HG02870 (cell line): Measurements from ENCODE around the gene NUP133.
A peak's percentile ranks its signal among the peaks of the same experiment; 100 is the strongest.
"Not testable (repeated sequence)": the region's sequence is repeated elsewhere in the genome, so short reads cannot be mapped to it uniquely, and the experiment has no call there.

ENCODE experiments used
- ATAC-seq: cut with Tn5 transposase; IDR thresholded peaks from one replicate; pipeline ENCODE4 v1.9.1; 2021; ENCODE audit warnings: mild to moderate bottlenecking, moderate library complexity; ENCODE audit not compliant: unreplicated experiment

Gene NUP133

DNA sequence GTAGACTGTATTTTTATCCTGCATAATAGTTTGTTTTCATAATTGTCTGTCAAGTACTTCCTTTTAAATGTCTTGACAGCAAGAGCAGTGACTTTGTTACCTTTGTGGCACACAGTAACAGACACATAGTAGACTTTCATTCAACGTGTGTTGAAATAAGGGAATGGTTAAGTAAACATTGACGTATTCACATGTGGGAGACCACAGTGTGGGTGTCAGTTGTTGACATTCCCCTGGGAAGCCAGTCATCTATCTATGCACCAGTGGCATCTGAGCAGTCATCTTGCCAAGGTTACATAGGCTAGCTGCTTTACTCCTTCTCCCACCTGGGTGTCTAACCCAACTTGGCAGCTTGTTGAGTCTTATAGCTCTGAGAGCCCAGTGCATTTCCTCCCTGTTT is 1.4 kb upstream of the NUP133 start:
- no peak for ATAC-seq

DNA sequence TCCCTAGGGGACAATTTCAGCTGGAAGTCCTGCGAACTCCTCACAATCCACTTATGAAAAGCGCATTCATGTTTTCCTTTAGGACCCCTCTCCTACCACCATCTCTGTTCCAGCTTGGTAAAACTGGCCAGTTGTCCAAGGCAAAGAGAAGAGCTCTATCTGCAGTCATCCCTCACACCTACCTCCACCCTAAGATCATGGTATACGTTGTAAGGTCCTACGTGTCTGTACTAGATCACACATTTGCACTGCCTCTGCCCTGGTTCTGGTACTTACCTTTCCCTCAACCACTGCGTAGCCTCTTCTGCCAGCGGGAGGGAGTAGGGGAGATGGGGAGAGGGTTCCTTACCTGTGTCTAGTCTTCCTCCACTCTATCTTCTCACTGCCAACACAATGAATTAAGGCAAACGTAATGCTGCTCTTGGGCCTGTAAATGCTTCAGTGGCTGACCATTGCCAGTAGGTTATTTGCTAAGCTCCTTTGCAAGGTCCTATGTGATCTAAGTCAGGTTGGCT is 739 bp upstream of the NUP133 start:
- no peak for ATAC-seq

DNA sequence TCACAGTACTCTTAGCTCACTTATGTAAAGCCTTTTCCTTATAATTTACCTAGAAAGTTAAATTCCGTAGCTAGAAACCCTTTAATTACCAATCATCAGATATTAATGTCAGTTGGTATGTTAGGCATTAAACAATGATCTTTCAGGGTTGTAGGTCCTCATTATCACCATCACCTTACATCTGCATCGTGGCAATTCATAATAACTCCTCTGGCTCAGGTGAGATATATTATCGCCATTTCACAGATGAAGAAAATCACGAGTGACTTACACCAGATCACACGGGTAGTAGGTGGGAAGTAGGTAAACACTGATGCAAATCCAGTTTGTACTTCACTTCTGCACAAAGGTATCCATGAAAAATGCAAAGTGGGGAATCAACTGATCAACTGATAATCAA is 639 bp downstream of the NUP133 start:
- no peak for ATAC-seq

DNA sequence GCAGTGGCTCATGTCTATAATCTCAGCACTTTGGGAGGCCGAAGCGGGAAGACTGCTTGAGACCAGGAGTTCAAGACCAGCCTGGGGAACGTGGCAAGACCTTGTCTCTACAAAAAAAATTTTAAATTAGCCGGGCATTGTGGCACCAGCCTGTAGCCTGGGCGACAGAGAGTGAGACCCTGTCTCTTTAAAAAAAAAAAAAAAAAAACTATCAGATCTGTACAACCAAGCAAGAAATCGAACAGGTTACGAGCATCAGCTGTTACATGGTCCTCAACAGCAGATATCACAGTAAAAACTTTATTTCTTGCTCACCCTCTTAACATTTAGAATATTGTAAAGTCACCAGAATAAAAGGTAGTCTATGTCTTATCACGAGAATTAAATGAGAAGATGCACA is 1.5 kb downstream of the NUP133 start:
- ATAC-seq, result no peak

DNA sequence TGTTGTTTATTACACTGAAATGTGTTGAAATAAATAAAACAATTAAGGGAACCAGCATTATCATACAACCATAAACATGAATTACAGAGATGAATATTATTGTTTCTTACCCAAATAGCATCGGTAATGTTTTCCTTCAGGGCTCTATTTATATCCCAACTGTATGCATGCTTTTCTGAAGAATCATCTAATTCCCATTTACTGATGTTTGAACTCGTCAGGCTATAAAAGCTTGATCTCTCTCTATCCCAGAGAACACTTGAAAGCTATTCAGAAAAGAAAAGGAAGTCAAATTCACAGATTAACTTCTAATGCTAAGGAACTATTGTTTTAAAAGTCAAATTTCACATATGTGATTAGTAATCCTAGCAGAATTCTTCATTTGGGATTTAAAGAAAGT is 12.4 kb downstream of the NUP133 start:
- ATAC-seq, result no peak

DNA sequence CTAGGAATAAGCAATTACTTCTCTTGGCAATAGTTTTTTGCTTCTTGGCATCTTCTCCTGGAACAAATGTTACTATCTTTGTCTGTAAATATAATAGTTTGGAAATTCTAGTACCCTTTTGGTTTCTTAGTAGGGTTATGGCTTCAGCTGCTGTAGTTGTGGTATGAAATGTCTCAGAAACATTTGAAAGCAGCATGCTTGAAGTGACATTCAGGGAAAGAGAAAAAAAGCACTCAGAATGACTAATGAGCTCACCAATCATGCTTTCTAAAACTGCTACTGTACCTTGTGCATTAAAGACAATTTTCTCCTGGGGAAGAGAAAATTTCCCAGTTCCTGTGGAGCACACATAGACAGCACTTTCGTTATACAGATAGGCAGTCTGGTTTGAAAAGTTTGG is 21.0 kb downstream of the NUP133 start:
- no peak for ATAC-seq

DNA sequence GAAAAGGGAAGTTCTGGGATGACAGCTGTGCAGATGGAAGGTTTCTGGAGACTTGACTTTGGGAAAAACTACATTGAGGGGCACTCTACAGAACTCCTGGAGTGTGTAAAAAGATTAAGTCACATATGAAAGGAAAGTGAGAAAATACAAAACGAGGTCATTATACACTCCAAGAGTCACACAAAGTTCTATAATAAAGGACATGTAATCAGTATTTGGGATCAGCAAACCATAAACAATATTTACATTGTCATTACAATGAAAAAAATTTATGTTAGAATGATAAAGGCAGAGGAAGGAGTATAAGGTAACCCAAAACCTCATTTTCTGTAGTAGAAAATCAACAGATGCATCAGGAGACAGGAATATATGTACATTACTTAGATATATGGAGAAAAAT is 22.8 kb downstream of the NUP133 start:
- ATAC-seq, result no peak

DNA sequence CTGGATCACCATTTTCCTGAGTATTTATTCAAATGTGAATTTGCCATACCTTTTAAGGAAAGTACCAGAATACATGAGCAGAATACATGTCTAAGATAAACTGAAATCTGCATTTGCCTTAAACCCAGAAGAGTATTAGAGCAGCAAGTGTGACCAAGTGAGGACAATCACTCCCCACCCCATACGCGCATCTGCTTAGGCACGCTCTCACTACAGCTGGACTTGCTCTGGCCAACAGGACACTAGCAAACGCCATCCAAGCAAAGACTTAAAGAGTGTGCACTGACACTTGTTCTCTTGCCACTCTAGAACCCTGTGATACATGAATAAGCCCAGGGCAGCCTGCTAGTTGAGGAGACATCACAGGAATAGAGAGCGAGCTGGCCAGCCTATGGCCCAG is 25.6 kb downstream of the NUP133 start:
- ATAC-seq, result no peak

DNA sequence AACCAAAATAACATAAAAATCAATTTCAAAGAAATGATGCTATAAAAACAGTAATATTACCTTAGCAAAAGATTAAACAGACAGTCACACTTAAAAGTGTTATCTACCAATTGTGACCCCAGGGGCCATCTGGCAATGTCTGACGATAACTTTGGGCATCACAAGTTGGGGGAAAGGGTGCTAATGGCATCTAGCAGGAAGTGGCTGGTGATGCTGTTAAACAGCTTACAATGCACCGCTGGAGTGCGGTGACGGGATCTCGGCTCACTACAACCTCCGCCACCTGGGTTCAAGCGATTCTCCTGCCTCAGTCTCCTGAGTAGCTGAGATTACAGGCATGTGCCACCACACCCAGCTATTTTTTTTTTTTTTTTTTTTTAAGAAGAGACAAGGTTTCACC is 27.6 kb downstream of the NUP133 start:
- no peak for ATAC-seq

DNA sequence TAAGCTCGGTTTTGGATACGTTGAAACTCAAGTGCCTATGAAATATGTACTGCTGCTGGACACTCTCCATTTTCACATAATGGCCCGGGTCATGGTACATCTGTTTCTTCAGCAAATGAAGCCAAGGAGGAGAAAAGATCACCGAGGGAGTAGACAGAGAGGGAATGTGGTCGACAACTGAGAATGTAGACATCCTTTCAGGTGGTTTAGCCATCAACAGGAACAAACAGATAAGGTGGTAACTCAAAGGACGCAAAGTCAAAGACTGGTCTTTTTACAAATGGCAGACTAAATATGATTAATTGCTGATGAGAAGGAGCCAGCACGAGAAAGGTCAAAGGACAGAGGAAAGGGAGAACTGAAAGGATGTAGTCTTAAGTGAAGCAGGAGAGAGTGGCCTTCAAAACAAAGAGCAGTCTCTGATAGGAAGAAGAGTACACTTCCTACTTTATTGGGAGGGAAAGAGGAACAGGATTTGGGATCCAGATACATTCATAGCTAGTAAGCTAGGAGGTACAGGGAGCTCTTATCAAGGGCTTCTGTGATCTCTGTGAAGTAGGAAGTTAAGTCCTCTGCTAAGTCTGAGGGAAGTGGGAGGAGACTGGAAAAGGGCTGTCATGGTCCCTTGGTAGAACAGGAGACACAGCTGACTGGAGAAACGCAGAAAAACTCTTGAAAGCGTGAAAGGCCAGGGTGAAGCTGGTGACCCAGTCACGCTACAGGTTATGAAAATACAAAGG is 28.3 kb downstream of the NUP133 start:
- peak; percentile 64 for ATAC-seq

DNA sequence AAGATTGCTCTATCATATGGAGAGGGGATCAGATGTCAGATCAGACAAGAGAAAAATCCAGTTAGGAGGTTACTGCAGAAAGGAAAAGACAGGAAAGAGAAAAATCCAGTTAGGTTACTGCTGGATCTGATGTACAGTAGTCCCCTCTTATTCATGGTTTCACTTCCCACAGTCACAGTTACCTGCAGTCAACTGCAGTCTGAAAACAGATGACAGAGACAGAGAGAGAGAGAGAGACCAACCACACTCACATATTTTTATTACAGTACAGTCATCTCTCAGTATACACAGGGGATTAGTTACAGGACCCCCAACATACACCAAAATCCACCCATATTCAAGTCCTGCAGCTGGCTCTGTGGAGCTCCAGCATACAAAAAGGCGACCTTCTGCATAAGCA is 29.3 kb downstream of the NUP133 start:
- ATAC-seq, result peak; percentile 78

DNA sequence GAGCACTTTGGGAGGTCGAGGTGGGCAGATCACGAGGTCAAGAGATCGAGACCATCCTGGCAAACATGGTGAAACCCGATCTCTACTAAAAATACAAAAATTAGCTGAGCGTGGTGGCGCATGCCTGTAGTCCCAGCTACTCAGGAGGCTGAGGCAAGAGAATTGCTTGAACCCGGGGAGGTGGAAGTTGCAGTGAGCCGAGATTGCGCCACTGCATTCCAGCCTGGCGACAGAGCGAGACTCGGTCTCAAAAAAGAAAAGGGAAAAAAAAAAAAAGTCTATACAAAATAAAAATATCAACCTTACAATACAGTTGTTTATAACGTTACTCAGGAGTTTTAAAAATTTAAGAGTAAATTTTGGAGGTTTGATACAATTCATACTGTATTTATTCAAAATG is 32.3 kb downstream of the NUP133 start:
- not testable (repeated sequence) for ATAC-seq

DNA sequence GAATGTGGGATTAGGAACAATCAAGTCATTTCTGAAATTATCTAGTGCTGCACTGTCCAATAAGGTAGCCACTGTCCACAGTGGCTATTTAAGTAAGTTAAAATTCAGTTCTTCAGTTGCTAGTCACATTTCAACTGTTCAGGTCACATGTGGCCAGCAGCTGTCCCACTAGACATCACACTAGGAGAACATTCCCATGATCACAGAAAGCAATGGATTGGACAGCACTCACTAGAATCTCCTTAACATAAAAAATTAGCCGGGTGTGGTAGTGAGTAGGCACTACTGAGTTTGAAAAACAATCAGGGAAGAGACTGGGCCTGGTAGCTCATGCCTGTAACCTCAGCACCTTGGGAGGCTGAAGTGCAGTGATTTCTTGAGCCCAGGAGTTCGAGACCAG is 33.6 kb downstream of the NUP133 start:
- no peak for ATAC-seq

DNA sequence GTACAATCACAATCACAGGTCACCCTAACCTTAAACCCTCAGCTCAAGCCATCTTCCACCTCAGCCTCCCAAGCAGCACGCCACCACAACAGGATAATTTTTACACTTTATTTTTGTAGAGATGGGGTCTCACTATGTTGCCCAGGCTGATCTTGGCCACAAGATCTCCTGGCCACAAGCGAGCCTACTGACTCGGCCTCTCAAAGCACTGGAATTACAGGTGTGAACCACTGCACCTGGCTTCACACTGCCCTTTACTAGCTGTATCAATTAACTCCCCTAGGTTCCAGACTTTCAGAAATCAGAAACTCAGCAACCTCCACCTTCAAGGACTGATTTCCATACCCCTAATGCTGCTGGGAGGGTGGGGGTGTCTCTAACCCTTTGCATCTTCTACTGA is 37.0 kb downstream of the NUP133 start:
- ATAC-seq, result no peak

DNA sequence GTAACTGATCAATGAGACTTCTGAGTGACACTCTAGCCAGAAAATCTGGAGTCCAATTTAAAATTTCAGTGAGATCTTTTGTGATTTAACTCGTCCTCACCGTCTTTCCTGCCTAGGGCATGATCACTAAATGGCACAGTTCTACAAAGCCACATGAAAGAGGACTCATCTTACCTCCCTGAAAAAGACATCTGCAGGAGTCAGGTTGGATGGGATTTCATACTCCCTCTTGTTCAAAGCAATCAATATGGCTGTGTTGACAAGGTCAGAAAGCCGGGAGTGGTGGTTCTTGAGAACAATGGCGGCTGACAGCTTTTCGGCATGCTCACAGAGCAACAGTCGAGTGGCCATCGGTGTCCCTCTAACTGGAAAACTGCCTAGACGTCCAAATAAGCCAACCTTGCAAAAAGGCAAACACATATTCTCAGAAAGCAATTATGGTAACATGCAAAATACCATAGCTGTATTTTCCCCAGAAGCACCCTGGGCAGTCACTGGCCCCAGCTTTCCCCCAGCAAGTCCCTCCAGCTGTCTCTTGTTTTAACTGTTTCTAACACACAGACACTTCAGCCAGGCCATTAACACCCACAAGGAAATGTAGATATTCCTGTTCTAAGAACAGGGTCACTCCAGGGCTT is 37.6 kb downstream of the NUP133 start:
- ATAC-seq, result no peak

DNA sequence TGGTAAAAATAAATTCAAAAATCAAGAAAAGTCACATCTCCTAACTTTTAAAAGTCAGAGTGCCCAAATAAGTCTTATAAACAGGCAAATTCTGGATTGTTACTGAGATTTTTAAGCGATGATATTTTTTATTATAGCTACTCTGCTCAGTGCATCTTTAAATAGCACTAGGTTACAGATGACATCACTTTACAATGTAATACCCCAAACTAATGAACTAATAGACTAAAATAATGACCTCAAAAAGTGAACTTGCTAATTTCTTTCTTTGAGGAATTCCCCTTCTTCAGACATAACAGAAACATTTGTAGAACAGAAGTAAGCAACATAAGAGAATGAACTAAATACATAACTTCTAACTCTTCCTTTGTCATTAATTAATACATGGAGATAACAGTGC is 41.3 kb downstream of the NUP133 start:
- no peak for ATAC-seq

DNA sequence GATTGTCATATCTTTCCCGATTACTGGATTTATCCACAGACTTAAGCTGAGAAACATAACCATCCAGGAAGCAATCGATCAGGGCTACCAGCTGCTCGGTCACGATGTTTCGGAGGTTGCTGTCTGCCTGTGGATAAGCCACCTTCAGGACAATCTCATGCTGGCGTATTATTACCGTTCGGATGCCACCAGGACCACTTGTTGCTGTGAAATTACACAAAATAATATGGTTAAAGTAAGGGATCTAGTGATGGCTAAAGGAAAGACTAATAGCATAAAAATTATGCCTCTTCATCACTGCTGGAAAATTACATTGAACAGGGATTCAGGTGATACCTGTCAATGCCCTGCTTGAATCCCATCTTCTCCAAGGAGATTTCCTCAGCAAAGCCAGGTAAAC is 43.5 kb downstream of the NUP133 start:
- ATAC-seq, result no peak

DNA sequence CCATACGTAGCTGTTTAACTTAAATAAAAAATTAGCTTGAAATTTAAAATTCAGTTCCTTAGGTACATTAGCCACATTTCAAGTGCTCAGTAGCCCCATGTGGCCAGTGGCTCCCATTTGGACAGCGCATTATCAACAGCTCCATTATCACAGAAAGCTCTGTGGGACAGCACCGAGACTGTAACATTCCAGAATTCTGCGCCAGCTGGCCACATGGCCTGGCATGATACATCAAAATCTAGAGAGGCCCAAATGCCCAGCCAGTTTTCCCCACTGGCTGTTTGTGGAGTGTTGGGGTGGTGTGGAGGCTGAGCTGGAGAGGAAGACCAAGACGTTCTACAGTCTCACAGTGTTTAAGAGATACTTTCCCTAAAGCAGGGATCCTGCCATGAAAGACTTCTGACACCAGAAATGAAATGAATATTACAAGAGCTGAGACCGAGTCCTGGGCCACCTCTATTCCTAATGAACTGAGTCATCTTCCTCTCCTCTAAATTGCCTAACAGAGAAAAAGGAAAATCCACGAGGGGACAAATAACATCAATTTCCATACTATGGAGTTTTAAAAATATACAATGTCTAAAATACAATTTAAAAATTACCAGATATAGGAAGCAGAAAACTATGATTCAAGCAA is 47.0 kb downstream of the NUP133 start:
- ATAC-seq, result no peak

DNA sequence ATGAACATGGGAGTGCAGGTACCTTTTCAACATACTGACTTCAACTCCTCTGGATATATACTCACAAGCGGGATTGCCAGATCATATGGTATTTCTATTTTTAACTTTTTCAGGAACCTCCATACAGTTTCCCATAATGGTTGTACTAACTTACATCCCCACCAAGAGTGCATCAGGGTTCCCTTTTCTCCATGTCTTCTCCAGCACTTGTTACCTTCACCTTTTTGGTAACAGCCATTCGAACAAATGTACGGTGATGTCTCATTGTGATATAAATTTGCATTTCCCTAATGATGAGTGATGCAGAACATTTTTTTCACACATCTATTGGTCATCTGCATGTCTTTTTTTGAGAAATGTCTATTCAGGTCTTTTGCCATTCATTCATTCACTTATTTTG is 48.3 kb downstream of the NUP133 start:
- no peak for ATAC-seq

DNA sequence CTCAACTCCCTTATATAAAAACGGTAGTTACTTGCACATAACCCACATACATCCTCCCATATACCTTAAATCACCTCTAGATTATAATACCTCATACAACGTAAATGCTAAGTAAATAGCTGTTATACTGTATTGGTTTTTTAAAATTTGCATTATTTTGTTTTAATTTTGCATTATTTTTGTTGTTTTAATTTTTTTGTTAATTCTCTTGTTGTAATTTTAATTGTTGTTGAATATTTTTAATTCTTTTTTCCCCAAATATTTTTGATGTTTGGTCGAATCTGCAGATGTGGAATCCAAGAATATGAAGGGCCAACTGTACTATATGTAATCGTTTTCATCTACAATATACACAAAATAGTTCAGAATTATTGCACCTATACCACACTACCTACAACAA is 50.7 kb downstream of the NUP133 start:
- ATAC-seq, result no peak

DNA sequence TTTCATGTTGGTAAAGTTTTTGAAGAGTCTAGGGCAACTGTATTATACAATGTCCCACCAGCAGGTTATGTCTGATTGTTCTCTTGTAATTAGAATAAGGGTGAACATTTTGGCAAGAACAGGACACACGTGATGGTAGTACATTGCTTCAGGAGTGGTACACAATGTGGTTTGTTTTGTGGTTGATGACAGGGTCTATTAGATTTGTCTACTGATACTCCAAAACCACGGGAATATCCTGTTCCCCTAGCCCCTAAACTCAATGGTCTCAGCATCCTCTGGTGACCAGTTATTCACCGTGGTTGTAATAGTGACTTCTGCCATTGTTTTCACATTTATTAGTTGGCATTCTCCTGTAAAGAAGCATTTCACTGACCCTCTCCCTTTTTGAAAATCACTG is 52.1 kb downstream of the NUP133 start:
- ATAC-seq, result no peak

DNA sequence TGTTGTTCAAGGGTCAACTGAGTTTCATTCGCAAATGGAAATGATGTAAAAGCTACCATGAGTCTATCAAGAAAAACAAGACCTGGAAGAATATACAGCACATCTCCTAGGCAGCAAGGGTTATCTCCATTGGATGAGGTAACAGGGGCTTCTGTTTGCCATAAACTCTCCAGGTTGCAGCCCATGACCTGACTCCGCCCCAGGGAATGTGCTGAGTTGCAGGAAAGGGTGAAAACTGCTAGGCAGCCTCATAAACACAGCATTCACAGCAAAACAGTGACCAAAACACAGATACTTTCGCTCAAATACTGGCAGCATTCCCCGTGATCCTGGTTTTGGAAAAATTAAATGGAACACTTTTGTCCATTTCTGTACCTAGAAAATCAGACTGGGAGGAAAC is 54.1 kb downstream of the NUP133 start:
- no peak for ATAC-seq
